Measurements from ENCODE around the gene SSX4.
"Not testable (repeated sequence)": the region's sequence is repeated elsewhere in the genome, so short reads cannot be mapped to it uniquely, and the experiment has no call there.

SSX4 gene, protein sequence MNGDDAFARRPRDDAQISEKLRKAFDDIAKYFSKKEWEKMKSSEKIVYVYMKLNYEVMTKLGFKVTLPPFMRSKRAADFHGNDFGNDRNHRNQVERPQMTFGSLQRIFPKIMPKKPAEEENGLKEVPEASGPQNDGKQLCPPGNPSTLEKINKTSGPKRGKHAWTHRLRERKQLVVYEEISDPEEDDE

GRCh38 chrX:48383239-48383638 is at the start of gene SSX4:
Gene SSX4 (plus strand): TSS chrX:48383539. CDS start chrX:48384054, 515 bp downstream.
- FAIRE-seq; DNase-seq (ENCODE audit: low spot score): not testable (repeated sequence)

- not testable (repeated sequence) for DNase-seq (ENCODE audit: low spot score); FAIRE-seq
Measured at GRCh38 chrX:48346059-48346458, 37.3 kb upstream of the SSX4 start.

DNA sequence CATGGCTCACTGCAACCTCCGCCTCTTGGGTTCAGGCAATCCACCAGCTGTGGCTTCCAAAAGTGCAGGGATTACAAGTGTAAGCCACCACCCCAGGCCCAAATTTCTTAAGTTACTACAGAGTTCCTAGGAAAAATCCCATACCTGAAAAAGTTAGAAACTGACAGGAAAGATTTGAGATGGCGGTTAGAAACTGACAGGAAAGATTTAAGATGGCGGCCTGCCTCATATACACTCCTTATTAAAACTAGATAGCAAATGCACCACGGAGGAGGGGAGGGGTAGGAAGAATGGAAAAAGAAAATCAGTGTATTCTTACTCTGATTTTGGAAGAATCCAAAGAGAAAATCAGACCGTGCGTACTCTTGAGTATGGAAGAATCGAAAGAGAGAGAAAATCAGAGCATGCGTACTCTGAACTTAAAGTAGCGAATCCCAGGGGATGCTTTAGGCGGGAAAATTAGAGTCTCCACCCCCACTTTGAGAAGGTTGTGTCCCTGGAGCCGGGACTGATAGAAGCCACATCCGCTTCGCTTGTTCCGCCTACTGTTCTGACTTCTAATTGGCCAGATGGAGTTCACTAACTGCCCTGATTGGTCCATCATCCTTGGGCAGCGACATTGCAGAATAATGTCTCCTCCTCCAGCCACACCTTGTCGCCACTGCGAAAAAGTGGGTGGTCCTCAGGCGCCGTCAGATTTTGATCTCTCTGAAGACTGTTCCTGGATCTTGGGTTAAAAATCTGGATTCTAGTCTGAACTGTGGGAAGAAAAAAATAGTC is 26.8 kb upstream of the SSX4 start, which contains the start of gene SSX3:
Gene SSX3, minus strand, starts transcription at position 389 of the 780 bp plus-strand sequence. CDS start 1,454 bp downstream, outside the sequence.
- DNase-seq (ENCODE audit: low spot score); FAIRE-seq: not testable (repeated sequence)

GRCh38 chrX:48357681-48358080 is 25.7 kb upstream of the SSX4 start:
- DNase-seq (ENCODE audit: low spot score) (no peak), FAIRE-seq (no peak)

- DNase-seq (ENCODE audit: low spot score); FAIRE-seq: not testable (repeated sequence)
Measured at GRCh38 chrX:48359281-48359680, 24.1 kb upstream of the SSX4 start.

GRCh38 chrX:48367717-48368408 is 15.5 kb upstream of the SSX4 start:
- DNase-seq (ENCODE audit: low spot score), result not testable (repeated sequence)
- peak; percentile 86 for FAIRE-seq

GRCh38 chrX:48370408-48370807 is 12.9 kb upstream of the SSX4 start:
- not testable (repeated sequence) for DNase-seq (ENCODE audit: low spot score)
- FAIRE-seq, result peak; percentile 4

GRCh38 chrX:48396931-48397330 is 13.6 kb downstream of the SSX4 start:
- not testable (repeated sequence) for FAIRE-seq; DNase-seq (ENCODE audit: low spot score)

- FAIRE-seq; DNase-seq (ENCODE audit: low spot score): not testable (repeated sequence)
Measured at GRCh38 chrX:48397825-48398224, 14.5 kb downstream of the SSX4 start.

DNA sequence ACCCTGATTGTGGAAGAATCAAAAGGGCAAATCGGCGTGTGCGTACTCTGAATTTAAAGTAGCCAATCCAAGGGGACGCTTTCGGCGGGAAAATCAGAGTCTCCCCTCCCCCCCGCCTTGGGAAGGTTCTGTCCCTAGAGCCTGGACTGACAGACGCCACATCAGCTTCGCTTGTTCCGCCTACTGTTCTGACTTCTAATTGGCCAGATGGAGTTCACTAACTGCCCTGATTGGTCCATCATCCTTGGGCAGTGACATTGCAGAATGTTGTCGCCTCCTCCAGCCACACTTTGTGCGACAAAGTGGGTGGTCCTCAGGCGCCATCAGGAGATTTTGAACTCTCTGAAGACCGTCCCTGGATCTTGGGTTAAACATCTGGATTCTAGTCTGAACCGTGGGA is 28.5 kb downstream of the SSX4 start, which contains the start of gene SSX4B:
Gene SSX4B, minus strand, starts transcription at position 101 of the 400 bp plus-strand sequence. CDS start 588 bp downstream, outside the sequence.
- FAIRE-seq; DNase-seq (ENCODE audit: low spot score): not testable (repeated sequence)

GRCh38 chrX:48427027-48427716 is 43.8 kb downstream of the SSX4 start:
- FAIRE-seq, result peak; percentile 88

DNA sequence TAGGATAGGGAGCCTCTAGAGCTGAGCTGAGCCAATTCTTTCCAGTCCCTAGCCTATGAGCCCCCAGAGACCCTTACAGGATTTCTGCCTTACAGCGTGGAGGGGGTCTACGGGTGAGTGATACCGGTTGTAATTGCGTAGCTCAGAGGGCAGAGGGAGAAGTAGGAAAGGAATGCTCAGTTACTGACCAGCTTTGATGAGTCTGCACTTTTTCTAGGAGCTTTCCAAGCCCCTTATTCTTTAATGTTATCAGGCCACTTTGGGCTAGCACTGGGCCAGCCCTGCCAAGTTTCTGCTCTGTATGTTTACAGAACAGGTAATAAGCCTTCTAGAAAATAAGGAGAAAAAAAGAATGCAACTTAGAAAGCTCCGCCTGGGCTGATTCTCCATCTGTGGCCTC is 46.3 kb downstream of the SSX4 start:
- not testable (repeated sequence) for FAIRE-seq; DNase-seq (ENCODE audit: low spot score)

More at GRCh38 chrX:48427027-48427716, 43.8 kb downstream of the SSX4 start:
- DNase-seq (ENCODE audit: low spot score), result not testable (repeated sequence)

DNA sequence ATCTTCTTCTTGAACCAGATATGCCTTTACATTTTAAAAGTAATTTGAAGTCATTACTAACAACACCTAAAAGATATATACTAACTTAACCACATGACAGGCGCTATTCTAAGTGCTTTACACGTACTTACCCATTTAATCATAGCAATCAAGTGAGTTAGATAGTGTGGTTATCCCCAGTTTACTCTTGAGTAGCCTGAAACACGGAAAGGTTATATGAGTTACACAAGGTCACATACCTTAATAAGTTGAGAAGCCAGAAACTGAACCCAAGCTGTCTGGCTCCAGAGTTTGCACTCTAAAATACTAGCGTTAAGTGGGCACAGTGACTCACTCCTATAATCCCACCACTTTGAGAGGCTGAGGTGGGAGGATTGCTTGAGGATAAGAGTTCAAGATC is 46.8 kb downstream of the SSX4 start:
- peak; percentile 98 for FAIRE-seq
- peak; percentile 81 for DNase-seq (ENCODE audit: low spot score)

GRCh38 chrX:48433713-48434112 is 50.4 kb downstream of the SSX4 start:
- FAIRE-seq; DNase-seq (ENCODE audit: low spot score): not testable (repeated sequence)

Data from RCC 7860 (cell line).